GM12878 (cell line): Measurements from ENCODE around the gene HAND1.

Source experiments
- TARDBP ChIP-seq: IDR thresholded peaks from 2 replicates; pipeline ENCODE4 v1.6.1; 2016; ENCODE audit warnings: borderline replicate concordance
- TF ChIP-seq, protein P1 (sequence below): IDR thresholded peaks from 2 replicates; pipeline ENCODE4 v1.6.1; 2012; ENCODE audit warnings: mild to moderate bottlenecking, low read depth, low read length

DNA sequence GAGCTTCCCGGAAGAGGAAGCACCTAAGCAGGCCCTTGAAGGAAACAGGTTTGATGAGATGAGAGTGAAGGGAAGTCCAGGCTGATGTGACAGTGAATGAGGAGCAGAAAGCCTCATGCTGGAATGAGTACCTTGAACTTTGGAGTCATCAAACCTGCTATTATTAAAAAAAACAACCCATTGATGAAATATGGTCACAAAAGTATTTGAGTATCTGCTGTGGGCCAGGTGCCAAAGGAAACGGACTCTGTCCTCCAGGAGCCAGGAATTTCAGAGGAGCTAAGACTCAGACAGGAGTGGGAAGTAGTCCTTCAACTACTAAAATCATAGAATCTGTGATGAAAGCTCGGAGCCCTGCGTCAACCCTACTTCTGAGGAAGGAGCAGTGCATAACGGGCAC, 11.9 kb downstream of the HAND1 start:
- no peak for TF ChIP-seq TARDBP
- TF ChIP-seq, protein P1, sequence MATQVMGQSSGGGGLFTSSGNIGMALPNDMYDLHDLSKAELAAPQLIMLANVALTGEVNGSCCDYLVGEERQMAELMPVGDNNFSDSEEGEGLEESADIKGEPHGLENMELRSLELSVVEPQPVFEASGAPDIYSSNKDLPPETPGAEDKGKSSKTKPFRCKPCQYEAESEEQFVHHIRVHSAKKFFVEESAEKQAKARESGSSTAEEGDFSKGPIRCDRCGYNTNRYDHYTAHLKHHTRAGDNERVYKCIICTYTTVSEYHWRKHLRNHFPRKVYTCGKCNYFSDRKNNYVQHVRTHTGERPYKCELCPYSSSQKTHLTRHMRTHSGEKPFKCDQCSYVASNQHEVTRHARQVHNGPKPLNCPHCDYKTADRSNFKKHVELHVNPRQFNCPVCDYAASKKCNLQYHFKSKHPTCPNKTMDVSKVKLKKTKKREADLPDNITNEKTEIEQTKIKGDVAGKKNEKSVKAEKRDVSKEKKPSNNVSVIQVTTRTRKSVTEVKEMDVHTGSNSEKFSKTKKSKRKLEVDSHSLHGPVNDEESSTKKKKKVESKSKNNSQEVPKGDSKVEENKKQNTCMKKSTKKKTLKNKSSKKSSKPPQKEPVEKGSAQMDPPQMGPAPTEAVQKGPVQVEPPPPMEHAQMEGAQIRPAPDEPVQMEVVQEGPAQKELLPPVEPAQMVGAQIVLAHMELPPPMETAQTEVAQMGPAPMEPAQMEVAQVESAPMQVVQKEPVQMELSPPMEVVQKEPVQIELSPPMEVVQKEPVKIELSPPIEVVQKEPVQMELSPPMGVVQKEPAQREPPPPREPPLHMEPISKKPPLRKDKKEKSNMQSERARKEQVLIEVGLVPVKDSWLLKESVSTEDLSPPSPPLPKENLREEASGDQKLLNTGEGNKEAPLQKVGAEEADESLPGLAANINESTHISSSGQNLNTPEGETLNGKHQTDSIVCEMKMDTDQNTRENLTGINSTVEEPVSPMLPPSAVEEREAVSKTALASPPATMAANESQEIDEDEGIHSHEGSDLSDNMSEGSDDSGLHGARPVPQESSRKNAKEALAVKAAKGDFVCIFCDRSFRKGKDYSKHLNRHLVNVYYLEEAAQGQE, result no peak
